HCT116 (cell line): ENCODE measurements around the gene BNIP1. TPM values are rescaled to one million over a fixed set of nuclear protein-coding genes. Genes with fewer than 3 reads are reported as not detected.
A peak's percentile ranks its signal among the peaks of the same experiment; 100 is the strongest.

Source experiments
- ATAC-seq: fragments of 200-7000 bp; cut with Tn5 transposase; 2 replicates; pipeline ENCODE4 v1.9.1; 2020; ENCODE audit warnings: mild to moderate bottlenecking, moderate library complexity
- BruUV-seq: library from RNA; stranded (reverse); fragments of 400-500 nt; replicated peaks from 2 replicates; lab custom pipeline; 2021; lab: Mats Ljungman, UMichigan
- CTCF ChIA-PET: fragments of 300-600 bp; sonication (Branson Sonifier 250); formaldehyde crosslinking; loops from one replicate; lab custom pipeline; 2021; ENCODE audit warnings: antibody characterized with exemption; lab: Charles Lee
- POLR2A ChIA-PET: fragments of 300-600, 350-600 bp; sonication (Branson Sonifier 250); formaldehyde crosslinking; loops from one replicate; lab custom pipeline; 2021; ENCODE audit warnings: antibody characterized with exemption; lab: Charles Lee
- RAD21 ChIA-PET, 2 experiments: fragments of 300-600 bp; sonication (Branson Sonifier 250); formaldehyde crosslinking; loops; one replicate each; lab custom pipeline; 2023; ENCODE audit warnings: low total read pairs in 2 of 2; ENCODE audit not compliant: uncharacterized antibody in 2 of 2, unreplicated experiment in 2 of 2, low non-redundant PET in 1 of 2; lab: Charles Lee
- DNase-seq: peaks from one replicate; pipeline ENCODE4 v3.0.0-alpha.2; 2010; ENCODE audit warnings: low read depth, low spot score
- H2AFZ ChIP-seq: fragments of 200-600 bp; shearing (Covaris generic), sonication (generic); 2 replicates; pipeline ENCODE4 v1.6.1; 2017; ENCODE audit warnings: low read depth, mixed run types, mixed read lengths, antibody characterized with exemption, low read length; ENCODE audit not compliant: poor library complexity, severe bottlenecking
- H3K27ac ChIP-seq: 2 replicates; pipeline ENCODE4 v1.5.1; 2012; ENCODE audit warnings: low read depth, low read length
- H3K27me3 ChIP-seq: fragments of 200-600 bp; sonication (generic); 2 replicates; pipeline ENCODE4 v1.6.1; 2016; ENCODE audit warnings: mixed run types, low read length, mixed read lengths; ENCODE audit not compliant: insufficient read depth
- H3K36me3 ChIP-seq, 2 experiments: fragments of 200-500 bp in 1 of 2; fragments of 200-600 bp in 1 of 2; sonication (Bioruptor generic) in 1 of 2; sonication (generic) in 1 of 2; 2 replicates each; pipeline versions ENCODE4 v1.5.1 to v1.6.1; 2014 to 2016; ENCODE audit warnings: low read length in 2 of 2, inconsistent platforms in 1 of 2, mixed read lengths in 1 of 2, mixed run types in 1 of 2; ENCODE audit not compliant: insufficient read depth in 2 of 2, control insufficient read depth in 1 of 2
- H3K4me1 ChIP-seq, 2 experiments: fragments of 200-600 bp in 1 of 2; sonication (generic) in 1 of 2; 2 replicates each; pipeline versions ENCODE4 v1.5.1 to v1.6.1; 2012 to 2017; ENCODE audit warnings: low read length in 2 of 2, inconsistent platforms in 1 of 2, mild to moderate bottlenecking in 1 of 2, mixed read lengths in 1 of 2, mixed run types in 1 of 2, moderate library complexity in 1 of 2; ENCODE audit not compliant: insufficient read depth in 2 of 2, control insufficient read depth in 1 of 2
- H3K4me2 ChIP-seq: fragments of 200-600 bp; sonication (generic); 2 replicates; pipeline ENCODE4 v1.6.1; 2017; ENCODE audit warnings: mixed run types, low read length, mixed read lengths
- H3K4me3 ChIP-seq, 2 experiments: fragments of 200-600 bp in 1 of 2; sonication (generic) in 1 of 2; replicated peaks in 1 of 2; 2 replicates each; pipeline ENCODE4 v1.5.1; 2011 to 2016; ENCODE audit warnings: low read length in 2 of 2, control low read depth in 1 of 2, low read depth in 1 of 2, mild to moderate bottlenecking in 1 of 2, mixed read lengths in 1 of 2, mixed run types in 1 of 2
- H3K79me2 ChIP-seq: fragments of 200-600 bp; sonication (generic); 2 replicates; pipeline ENCODE4 v1.6.1; 2017; ENCODE audit warnings: mild to moderate bottlenecking, mixed run types, low read length, moderate library complexity, mixed read lengths; ENCODE audit not compliant: insufficient read depth
- H3K9ac ChIP-seq: fragments of 200-600 bp; sonication (generic); 2 replicates; pipeline ENCODE4 v1.6.1; 2016; ENCODE audit warnings: low read length, mixed read lengths
- H3K9me2 ChIP-seq: fragments of 200-600 bp; sonication (generic), shearing (Covaris generic); 2 replicates; pipeline ENCODE4 v1.6.1; 2017; ENCODE audit warnings: mixed run types, mild to moderate bottlenecking, moderate library complexity; ENCODE audit not compliant: insufficient read depth
- H3K9me3 ChIP-seq, 2 experiments: fragments of 200-500 bp in 1 of 2; fragments of 200-600 bp in 1 of 2; sonication (Bioruptor generic) in 1 of 2; sonication (generic) in 1 of 2; 2 replicates each; pipeline ENCODE4 v1.6.1; 2014 to 2017; ENCODE audit warnings: low read length in 2 of 2, mixed read lengths in 2 of 2, inconsistent platforms in 1 of 2, low read depth in 1 of 2, mild to moderate bottlenecking in 1 of 2, mixed run types in 1 of 2, moderate library complexity in 1 of 2; ENCODE audit not compliant: control insufficient read depth in 1 of 2, insufficient read depth in 1 of 2
- H4K20me1 ChIP-seq: fragments of 200-600 bp; sonication (generic), shearing (Covaris generic); 2 replicates; pipeline ENCODE4 v1.6.1; 2017; ENCODE audit warnings: mixed run types, mild to moderate bottlenecking, moderate library complexity; ENCODE audit not compliant: insufficient read depth
- ATF3 ChIP-seq: IDR thresholded peaks from 2 replicates; pipeline ENCODE4 v1.6.1; 2012
- CBX3 ChIP-seq: IDR thresholded peaks from 2 replicates; pipeline ENCODE4 v1.6.1; 2012; ENCODE audit warnings: low read depth
- EGR1 ChIP-seq: IDR thresholded peaks from 2 replicates; pipeline ENCODE4 v1.6.1; 2012; ENCODE audit warnings: low read depth
- ELF1 ChIP-seq: IDR thresholded peaks from 2 replicates; pipeline ENCODE4 v1.6.1; 2012; ENCODE audit warnings: low read depth, borderline replicate concordance
- EZH2 ChIP-seq: fragments of 200-600 bp; sonication (generic); IDR thresholded peaks from 2 replicates; pipeline ENCODE4 v1.6.1; 2017; ENCODE audit warnings: antibody characterized with exemption, mixed run types
- FOSL1 ChIP-seq: IDR thresholded peaks from 2 replicates; pipeline ENCODE4 v1.6.1; 2012; ENCODE audit warnings: low read depth
- MAX ChIP-seq: IDR thresholded peaks from 2 replicates; pipeline ENCODE4 v1.6.1; 2012
- POLR2A ChIP-seq: IDR thresholded peaks from 2 replicates; pipeline ENCODE4 v1.7.0; 2011; ENCODE audit warnings: borderline replicate concordance; ENCODE audit not compliant: insufficient read depth, insufficient read length; ENCODE audit errors: extremely low read depth
- POLR2AphosphoS5 ChIP-seq: IDR thresholded peaks from 2 replicates; pipeline ENCODE4 v1.6.1; 2011; ENCODE audit warnings: mild to moderate bottlenecking, low read depth, low read length, moderate library complexity
- REST ChIP-seq: IDR thresholded peaks from 2 replicates; pipeline ENCODE4 v1.6.1; 2012; ENCODE audit warnings: low read depth
- SIN3A ChIP-seq: IDR thresholded peaks from 2 replicates; pipeline ENCODE4 v1.6.1; 2012; ENCODE audit warnings: low read depth
- SRF ChIP-seq: IDR thresholded peaks from 2 replicates; pipeline ENCODE4 v1.6.1; 2012; ENCODE audit warnings: low read depth
- ZBTB33 ChIP-seq: IDR thresholded peaks from 2 replicates; pipeline ENCODE4 v1.6.1; 2011; ENCODE audit warnings: mild to moderate bottlenecking, low read length, moderate library complexity; ENCODE audit not compliant: insufficient replicate concordance; ENCODE audit errors: extremely low read depth
- ZFX ChIP-seq: fragments of 450-650 bp; IDR thresholded peaks from 2 replicates; pipeline ENCODE4 v1.6.1; 2017
- ZNF274 ChIP-seq: fragments of 200-500 bp; sonication (Bioruptor generic); IDR thresholded peaks from 2 replicates; pipeline ENCODE4 v1.6.1; 2014; ENCODE audit warnings: mild to moderate bottlenecking, low read depth, low read length, inconsistent platforms
- intact Hi-C: fragments of 100-400 bp; cut with micrococcal nuclease; formaldehyde crosslinking; loops from 2 replicates; pipeline ENCODE4 v1.10.0; 2022
- total RNA-seq: library from RNA; stranded (reverse); gene quantifications from one replicate; pipeline ENCODE4 v1.2.1, GENCODE V29; 2021; ENCODE audit not compliant: unreplicated experiment

The BNIP1 gene
- total RNA-seq, 1 experiment from 2014 or later: 18.6 TPM

- no peak for TF ChIP-seq EZH2
- no peak for TF ChIP-seq CBX3
- no peak for TF ChIP-seq ATF3
- no peak for TF ChIP-seq FOSL1
- TF ChIP-seq SIN3A: no peak
- no peak for TF ChIP-seq ZFX
- TF ChIP-seq POLR2AphosphoS5: no peak
- TF ChIP-seq EGR1: no peak
- no peak for TF ChIP-seq SRF
- TF ChIP-seq ZBTB33: no peak
- TF ChIP-seq MAX: no peak
- TF ChIP-seq ZNF274: no peak
- TF ChIP-seq POLR2A: no peak
- no peak for TF ChIP-seq ELF1
- no peak for TF ChIP-seq REST
- Histone ChIP-seq H3K79me2 (peaks cover 11% of the 10 kb centered on the region), H3K9ac (peak overlapping the region; percentile 89; the same call in 1 of the 2 replicates), H3K9me3 (no peaks in the 10 kb centered on the region), H3K4me2 (peak overlapping the region; percentile 89; the same call in 1 of the 2 replicates), H3K4me3 (no peak overlapping the region), H3K9me2 (no peaks in the 10 kb centered on the region), H4K20me1 (no peaks in the 10 kb centered on the region), H3K4me1 (peaks cover 0 to 9% of the 10 kb centered on the region in 2 experiments; a peak in 2 of 4 replicates), H2AFZ (peak overlapping the region; percentile 71), H3K27me3 (no peaks in the 10 kb centered on the region), H3K36me3 (peaks cover 0 to 5% of the 10 kb centered on the region in 2 experiments; a peak in 2 of 4 replicates), H3K27ac (no peak overlapping the region)
- intact Hi-C loops: no loop called here
- BruUV-seq: no TSS peak
- POLR2A ChIA-PET: interaction anchor here (1.0 kb wide), 1 partner anchor 184 kb away, joined by 3 read pairs; the partner anchor contains the start of gene STC2
- RAD21 ChIA-PET: interaction anchor here in 1 of 2 experiments (0.7 kb wide), 1 partner anchor 247 kb away, joined by 5 read pairs; no protein-coding TSS in a partner anchor
- no peak for ATAC-seq
- CTCF ChIA-PET: interaction anchor here (0.7 kb wide), 2 partner anchors 14 to 48 kb away, joined by 3 to 4 read pairs; no protein-coding TSS in a partner anchor
- DNase-seq: no peak
Observed at GRCh38 chr5:173143567-173143966, 764 bp upstream of the BNIP1 start.
